Germinal center (tissue), 1 donor: ENCODE results near the gene TRIOBP.
A peak's percentile ranks its signal among the peaks of the same experiment; 100 is the strongest.

ENCODE experiments used
- DNase-seq: peaks from one replicate; pipeline ENCODE4 v3.0.0; 2012; ENCODE audit warnings: mixed read lengths, low spot score

The TRIOBP gene

DNA sequence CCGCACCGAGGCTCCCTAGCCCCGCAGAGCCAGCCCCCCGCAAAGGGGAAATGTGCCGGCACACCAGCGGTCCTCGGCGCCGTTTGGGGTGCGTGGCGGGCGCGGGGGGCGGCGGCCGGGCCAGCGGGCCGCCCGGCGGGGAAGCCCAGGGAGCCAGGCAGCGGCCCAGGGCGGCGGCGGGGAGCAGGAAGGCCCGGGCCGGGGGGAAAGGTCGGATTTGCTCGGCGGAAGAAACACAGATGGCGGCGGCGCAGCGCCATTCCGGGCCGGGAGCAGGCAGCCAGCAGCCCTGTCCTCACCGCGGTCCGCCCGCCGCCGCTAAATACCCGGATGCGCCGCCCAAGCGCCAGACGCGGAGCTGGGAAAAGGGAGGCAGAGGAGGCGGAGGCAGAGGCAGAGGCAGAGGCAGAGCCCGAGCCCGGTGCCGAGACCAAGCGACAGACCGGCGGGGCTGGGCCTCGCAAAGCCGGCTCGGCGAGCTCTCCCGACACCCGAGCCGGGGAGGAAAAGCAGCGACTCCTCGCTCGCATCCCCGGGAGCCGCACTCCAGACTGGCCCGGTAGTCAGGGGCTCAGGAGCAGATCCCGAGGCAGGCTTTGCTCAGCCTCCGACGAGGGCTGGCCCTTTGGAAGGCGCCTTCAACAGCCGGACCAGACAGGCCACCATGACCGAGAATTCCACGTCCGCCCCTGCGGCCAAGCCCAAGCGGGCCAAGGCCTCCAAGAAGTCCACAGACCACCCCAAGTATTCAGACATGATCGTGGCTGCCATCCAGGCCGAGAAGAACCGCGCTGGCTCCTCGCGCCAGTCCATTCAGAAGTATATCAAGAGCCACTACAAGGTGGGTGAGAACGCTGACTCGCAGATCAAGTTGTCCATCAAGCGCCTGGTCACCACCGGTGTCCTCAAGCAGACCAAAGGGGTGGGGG is 108.3 kb downstream of the TRIOBP start:
- peak; percentile 69 for DNase-seq

DNA sequence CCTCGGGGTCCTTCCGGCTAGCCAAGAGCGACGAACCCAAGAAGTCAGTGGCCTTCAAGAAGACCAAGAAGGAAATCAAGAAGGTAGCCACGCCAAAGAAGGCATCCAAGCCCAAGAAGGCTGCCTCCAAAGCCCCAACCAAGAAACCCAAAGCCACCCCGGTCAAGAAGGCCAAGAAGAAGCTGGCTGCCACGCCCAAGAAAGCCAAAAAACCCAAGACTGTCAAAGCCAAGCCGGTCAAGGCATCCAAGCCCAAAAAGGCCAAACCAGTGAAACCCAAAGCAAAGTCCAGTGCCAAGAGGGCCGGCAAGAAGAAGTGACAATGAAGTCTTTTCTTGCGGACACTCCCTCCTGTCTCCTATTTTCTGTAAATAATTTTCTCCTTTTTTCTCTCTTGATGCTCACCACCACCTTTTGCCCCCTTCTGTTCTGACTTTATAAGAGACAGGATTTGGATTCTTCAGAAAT is 109.0 kb downstream of the TRIOBP start:
- DNase-seq = no peak

DNA sequence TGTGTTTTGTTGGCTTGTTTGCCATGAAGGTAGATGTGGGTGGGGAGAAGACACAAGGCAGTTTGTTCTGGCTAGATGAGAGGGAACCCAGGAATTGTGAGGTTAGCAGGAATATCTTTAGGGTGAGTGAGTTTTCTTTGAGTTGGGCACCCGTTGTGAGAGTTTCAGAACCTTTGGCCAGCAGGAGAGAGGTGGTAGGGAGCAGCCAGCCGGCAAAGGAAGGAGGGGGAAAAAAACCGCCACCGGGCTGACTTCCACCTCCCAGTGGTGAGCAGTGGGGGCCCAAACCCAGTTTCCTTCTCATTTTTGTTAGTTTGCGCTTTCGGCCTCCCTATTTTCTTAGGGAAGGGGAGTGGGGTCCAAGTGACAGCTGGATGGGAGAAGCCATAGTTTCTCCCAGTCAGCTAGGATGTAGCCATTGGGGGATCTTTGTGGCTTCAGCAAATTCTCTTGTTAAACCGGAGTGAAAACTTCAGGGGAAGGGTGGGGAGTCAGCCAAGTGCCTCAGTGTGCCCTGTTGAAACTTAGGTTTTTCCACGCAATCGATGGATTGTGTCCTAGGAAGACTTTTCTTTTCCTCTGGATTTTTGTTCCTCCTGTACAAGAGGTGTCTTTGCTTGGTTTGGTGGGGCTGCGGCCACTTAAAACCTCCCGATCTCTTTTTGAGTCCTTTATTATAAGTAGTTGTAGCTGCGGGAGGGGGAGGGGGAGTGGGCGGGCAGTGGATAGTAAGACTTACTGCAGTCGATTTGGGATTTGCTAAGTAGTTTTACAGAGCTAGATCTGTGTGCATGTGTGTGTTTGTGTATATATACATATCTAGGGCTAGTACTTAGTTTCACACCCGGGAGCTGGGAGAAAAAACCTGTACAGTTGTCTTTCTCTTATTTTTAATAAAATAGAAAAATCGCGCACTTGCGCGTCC is 109.8 kb downstream of the TRIOBP start:
- DNase-seq = no peak

DNA sequence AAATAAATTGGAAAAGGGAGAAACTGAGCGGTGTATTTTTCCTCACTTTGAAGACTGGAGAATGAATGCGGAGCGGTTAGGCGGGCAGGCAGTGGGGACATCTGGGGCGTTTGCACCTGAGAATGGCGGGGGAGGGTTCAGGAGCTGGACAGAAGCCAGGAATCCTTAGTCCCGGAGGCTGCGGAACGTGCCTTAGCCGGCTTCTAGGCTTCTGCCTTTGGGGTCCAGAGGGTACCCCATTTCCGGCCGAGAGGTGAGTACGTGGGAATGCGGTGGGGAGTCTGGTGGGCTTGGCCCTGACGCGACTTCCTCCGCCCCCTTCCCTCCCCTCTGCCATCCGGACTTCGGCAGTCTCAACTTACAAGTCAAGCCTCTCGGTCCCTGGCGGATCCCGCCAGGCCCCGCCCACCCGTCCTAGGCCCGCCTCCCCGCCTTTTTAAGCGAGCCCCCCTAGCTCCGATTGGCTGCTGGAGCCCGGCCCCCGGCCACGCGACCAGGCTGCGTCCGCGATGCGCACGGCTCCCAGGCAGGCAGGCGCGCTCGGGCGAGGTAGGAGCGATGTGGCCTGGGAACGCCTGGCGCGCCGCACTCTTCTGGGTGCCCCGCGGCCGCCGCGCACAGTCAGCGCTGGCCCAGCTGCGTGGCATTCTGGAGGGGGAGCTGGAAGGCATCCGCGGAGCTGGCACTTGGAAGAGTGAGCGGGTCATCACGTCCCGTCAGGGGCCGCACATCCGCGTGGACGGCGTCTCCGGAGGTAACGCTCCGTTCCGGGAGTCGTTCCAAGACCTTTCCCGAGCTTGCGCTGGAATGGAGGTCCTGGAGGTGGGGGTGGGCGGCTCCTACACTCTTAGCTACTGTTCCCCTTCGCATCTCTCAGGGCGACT is 110.8 kb downstream of the TRIOBP start, which contains the start of gene GCAT:
GCAT (plus strand) TSS at position 525 of the 884 bp plus-strand sequence; CDS start at position 559, 34 bp downstream.
- peak; percentile 98 for DNase-seq

DNA sequence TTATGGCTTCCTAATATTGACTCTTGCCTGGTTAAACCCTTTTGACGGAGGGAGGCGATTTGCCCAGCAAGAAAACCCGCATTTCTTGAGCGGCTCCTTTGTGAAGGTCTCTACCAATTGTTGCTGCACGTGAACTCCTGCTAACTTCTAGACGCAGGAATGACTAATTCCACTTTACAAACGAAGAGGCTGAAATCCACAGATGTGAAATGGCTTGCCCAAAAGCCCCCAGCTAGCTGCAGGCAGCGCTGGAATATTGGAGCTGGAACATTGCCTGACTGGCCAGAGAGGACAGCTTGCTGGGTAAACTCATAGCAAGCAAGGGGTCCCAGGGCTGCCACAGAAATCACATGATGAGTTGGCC is 111.4 kb downstream of the TRIOBP start:
- no peak for DNase-seq

DNA sequence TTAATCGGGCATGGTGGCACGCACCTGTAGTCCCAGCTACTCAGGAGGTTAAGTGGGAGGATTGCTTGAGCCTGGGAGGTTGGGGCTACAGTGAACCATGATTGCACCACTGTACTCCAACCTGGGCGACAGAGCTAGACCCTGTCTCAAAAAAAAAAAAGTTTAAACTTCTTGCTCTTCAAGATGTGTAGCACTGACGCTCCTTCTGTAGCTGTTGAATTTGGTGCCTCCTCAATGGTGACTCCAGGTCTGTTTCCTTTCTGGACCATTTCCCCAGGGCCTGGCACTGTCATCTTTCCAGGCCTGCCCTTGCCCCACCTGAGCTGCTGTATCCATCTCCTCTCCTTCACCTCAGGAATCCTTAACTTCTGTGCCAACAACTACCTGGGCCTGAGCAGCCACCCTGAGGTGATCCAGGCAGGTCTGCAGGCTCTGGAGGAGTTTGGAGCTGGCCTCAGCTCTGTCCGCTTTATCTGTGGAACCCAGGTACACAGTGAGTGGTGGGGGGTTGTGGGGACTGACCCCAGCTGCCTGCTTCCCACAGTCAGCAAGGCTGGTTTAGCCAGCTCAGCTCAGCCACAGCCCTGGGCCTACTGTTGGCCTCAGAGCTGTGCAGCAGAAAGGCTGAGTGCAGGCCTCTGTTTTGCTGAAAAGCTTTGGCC is 113.0 kb downstream of the TRIOBP start:
- DNase-seq = no peak

DNA sequence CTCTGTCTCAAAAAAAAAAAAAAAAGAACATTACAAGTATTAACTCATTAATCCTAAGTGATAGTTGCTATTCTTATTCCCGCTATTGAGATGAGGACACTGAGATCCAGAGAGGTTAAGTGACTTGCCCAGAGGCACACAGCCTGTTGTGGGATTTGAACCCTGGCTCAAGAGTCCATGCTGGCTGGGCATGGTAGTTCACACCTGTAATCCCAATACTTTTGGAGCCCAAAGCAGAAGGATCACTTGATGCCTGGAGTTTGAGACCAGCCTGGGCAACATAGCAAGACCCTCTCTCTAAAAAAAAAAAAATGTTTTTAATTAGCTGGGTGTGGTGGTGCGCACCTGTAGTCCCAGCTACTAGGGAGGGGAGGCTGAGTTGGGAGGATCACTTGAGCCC is 115.0 kb downstream of the TRIOBP start:
- no peak for DNase-seq

DNA sequence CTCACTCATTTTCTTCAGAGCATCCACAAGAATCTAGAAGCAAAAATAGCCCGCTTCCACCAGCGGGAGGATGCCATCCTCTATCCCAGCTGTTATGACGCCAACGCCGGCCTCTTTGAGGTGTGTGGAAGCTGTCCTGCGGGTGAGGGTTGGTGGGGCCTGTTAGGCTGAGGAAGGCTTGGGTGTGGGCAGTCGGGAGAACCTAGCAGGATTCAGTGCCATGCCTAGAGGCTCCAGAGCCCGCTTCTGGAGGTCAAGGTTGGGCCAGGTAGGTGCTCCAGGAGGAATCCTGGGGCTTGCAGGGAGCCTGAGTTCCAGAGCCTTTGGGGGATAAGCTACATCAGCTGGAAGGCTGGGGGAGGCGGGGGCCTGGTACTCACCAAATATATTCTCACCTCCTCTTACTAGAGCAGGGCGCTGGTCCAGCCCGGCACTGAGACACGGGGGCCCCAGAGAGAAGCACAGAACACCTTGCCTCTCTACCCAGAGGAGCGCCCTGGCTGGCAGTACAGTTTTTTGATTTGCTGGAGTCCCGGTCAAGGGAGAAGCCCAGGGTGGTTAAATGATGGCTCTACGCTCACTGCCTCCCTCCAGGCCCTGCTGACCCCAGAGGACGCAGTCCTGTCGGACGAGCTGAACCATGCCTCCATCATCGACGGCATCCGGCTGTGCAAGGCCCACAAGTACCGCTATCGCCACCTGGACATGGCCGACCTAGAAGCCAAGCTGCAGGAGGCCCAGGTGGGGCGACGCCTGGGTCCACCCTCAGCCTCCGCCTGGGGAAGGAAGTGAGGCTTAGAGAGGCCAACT is 116.2 kb downstream of the TRIOBP start:
- DNase-seq = no peak

DNA sequence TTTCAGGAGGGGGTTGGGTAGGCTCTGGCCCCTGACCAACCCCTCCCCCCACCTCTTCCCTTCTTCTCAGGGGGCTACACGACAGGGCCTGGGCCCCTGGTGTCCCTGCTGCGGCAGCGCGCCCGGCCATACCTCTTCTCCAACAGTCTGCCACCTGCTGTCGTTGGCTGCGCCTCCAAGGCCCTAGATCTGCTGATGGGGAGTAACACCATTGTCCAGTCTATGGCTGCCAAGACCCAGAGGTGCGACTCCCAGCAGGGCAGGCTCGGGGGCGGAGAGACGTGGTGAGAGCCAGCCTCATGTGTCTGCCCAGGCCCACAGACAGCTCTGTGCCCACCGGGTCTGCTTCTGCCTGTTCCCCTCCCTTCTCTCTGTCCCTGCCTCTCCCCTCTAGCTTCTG is 118.7 kb downstream of the TRIOBP start:
- DNase-seq = no peak

DNA sequence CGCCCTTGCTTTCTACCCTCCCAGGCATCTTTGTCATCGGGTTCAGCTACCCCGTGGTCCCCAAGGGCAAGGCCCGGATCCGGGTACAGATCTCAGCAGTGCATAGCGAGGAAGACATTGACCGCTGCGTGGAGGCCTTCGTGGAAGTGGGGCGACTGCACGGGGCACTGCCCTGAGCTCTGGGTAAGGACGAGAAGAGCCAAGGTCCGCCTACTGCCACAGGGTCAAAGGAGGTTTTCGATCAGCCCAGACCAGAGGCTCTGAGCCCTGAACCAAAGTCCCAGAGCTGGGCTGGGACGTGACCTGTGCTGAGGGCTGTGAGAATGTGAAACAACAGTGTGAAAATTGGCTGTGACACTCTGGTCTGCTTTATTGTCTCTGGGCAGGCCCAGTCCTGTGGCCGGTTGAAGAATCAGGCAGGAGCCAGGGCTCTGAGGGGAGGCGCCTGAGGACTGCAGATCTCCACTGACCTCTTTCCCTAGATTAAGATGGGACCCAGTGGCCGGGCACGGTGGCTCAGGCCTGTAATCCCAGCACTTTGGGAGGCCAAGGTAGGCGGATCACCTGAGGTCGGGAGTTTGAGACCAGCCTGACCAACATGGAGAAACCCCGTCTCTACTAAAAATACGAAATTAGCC is 119.8 kb downstream of the TRIOBP start:
- DNase-seq = no peak

DNA sequence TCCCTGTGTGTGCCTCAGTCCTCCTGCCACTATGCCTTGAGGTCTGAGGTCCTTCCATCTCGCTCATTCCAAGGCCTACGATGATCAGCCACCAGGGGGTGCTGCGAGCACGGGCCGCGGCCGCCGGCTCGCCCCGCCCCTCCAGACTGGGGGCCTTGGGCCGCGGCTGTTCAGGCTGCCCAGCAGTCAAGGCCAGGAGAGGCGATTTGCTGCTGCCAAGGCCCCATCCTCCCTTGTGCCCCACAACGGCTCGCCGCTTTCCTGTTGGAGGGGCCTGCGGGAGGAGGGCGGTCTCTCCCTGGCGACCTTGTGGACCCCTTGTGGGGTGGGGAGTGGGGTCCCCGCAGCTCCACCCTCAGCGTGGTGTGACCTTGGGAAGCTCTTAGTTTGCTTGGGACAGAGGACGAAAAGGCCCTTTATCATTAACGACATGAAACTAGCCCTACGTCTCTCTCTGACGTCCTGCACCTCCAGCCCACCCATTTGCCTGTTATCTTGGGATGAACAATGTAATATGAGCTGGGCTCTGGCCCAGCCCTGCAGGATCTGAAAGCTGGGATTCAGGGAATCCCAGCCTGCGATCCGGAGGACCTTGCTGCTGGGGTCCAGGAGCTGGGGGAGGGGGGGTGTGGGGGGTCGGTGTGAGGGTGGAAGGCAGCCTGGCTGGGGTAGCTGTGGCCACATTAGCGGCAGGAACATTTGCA is 121.0 kb downstream of the TRIOBP start:
- peak; percentile 88 for DNase-seq

DNA sequence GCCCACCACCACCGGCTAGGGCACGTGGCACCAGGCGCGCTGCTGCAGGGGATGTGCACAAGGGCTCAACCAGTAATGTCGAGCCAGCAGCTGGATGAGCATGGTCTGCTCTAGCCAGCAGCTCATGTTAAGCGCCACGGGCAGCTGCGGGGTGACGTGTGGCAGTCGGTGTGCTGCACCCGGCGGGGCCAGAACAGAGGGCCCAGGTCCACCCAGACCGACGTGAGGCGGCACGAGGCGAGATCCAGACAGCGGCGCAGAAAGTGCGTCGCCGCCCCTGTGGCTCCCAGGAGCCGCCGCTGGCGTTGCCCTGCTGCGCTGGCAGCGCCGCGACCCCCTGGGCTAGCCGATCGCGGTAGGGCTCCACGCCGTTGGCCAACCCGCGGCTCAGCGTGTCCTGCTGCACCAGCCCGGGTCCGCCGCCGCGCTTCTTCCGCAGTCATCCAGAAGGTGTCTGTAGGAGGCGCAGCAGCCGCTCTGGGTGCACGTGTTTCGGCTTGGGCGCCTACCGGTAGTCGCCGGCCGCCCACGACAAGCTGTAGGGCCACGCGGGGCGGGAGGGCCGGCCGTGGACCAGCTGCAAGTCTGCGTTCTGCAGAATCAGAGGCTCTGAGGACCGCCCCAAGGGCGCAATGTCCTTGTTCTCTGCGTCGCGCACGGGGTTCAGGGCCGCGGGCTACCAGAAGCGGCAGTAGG is 121.7 kb downstream of the TRIOBP start:
- peak; percentile 82 for DNase-seq

DNA sequence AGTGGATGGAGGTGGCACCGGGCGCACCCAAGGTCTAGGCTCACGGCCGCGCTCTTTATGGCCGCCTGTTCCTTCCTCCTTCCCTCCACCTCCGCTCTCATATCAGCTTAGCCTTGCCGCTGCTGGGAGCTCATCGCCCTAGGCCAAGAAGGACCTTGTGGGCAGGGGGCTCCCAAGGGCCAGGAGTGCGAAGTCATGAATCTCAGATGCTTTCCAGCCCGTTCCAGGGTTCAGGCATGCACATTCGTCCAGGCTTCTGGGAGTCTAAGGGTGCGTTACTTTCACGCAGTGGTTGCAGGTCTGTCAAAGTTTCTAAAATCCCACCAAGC is 122.2 kb downstream of the TRIOBP start:
- no peak for DNase-seq

DNA sequence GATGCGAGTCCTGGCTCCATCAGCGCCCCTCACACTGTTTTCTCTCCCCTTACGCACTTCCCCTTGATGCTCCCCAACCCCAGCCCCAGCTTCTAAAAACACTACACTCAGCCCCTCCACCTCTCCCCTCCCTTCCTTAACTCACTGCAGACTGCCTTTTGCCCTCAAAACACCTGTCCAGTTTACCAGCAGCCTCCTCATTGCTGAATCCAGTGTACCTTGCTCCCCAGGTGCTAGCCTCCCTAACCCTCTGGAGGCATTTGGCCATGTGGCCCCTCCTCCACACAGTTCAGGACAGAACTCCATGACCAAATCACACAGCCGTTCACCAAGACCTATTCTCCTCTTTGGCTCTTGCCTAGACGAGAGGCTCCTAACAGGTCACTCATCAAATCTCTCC is 123.5 kb downstream of the TRIOBP start:
- no peak for DNase-seq

DNA sequence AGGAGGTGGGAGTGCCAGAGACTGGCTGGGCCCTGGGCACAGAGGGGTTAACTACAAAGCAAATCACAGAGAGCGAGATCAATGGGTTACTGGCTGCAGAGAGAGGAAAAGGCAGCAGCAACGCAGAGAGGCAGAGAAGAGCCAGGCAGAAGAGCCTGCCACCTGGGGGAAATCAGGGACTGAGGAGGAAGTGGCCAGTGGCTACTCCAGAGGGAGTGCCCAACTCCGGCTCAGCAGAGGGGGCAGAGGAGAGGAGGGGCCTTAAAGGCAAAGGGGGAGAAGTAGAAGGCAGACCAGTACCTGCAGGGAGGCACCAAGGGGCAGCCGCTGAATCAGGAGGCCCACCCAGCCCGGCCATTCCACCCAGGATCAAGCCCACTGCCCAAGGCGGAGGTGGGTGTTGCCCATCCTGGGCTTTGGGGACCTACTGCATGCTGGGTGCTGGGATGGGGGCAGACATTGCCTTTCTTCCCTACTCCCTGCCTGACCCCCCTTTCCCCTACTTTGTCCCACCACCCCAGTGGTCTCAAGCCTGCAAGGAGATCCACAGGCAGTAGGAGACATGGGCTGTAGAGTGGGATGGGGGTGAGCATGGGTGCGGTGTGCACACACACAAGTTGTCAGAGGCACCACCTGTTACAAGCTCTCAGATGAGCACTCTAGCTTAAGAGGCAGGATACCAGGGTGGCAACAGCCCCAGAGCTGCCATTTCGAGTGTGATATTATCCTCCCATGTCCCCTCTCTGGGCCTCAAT is 125.4 kb downstream of the TRIOBP start:
- no peak for DNase-seq

DNA sequence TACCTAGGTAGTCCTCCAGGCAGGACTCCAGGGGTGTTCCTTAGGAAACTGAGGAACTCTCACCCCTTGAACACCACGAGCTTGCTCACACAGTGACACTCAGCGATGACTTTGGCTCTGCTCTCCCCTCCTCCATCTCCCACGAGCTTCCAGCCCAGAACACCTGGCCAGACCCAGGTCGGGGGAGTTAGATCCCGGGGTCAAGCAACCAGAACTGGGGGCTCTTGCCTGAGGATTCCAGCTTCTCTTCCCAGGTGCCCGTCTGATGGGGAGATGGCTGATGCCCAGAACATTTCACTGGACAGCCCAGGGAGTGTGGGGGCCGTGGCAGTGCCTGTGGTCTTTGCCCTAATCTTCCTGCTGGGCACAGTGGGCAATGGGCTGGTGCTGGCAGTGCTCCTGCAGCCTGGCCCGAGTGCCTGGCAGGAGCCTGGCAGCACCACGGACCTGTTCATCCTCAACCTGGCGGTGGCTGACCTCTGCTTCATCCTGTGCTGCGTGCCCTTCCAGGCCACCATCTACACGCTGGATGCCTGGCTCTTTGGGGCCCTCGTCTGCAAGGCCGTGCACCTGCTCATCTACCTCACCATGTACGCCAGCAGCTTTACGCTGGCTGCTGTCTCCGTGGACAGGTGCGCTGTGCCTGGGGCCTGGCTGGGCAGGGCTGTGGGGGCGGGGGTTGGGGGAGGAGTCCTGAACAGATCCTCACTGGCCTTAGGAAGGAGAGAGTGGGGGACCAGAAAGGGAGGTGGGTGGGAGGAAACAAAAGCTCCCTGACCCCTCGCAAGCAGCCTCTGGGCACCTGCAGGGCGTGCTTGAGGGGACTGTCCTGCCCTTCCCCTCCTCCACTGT is 126.5 kb downstream of the TRIOBP start, which contains the start of gene GALR3:
GALR3 (plus strand) TSS at position 249 of the 852 bp plus-strand sequence; CDS start at position 274, 25 bp downstream.
- no peak for DNase-seq
